Type B pancreatic cell (in vitro differentiated cells): Measurements from ENCODE around the gene NPY4R. TPM values are rescaled to one million over a fixed set of nuclear protein-coding genes. Genes with fewer than 3 reads are reported as not detected.
A peak's percentile ranks its signal among the peaks of the same experiment; 100 is the strongest.
"Not testable (repeated sequence)": the region's sequence is repeated elsewhere in the genome, so short reads cannot be mapped to it uniquely, and the experiment has no call there.

Experiments used
- DNase-seq: peaks from one replicate; pipeline ENCODE4 v3.0.0; 2021; ENCODE audit warnings: mixed read lengths; ENCODE audit not compliant: unreplicated experiment; ENCODE audit errors: extremely low spot score
- H3K27ac Mint-ChIP-seq: 2 replicates; pipeline ENCODE4 v1.8.0; 2021; ENCODE audit warnings: mild to moderate bottlenecking, mixed read lengths
- H3K27me3 Mint-ChIP-seq: 2 replicates; pipeline ENCODE4 v1.8.0; 2021; ENCODE audit warnings: mixed read lengths
- H3K36me3 Mint-ChIP-seq: 2 replicates; pipeline ENCODE4 v1.8.0; 2021; ENCODE audit warnings: mixed read lengths
- H3K4me1 Mint-ChIP-seq: one replicate; pipeline ENCODE4 v1.8.0; 2021; ENCODE audit warnings: mixed read lengths; ENCODE audit not compliant: unreplicated experiment
- H3K4me3 Mint-ChIP-seq: 2 replicates; pipeline ENCODE4 v1.8.0; 2021; ENCODE audit warnings: mild to moderate bottlenecking, mixed read lengths
- H3K9me3 Mint-ChIP-seq: 2 replicates; pipeline ENCODE4 v1.8.0; 2021; ENCODE audit warnings: mixed read lengths
- total RNA-seq: library from RNA; stranded (reverse); gene quantifications from 2 replicates; pipeline ENCODE4 v1.2.1, GENCODE V29; 2021; ENCODE audit warnings: low replicate concordance
- TF ChIP-seq, protein P1 (sequence below): fragments of 200-600 bp; sonication (generic); conservative IDR thresholded peaks from 2 replicates; pipeline ENCODE4 v1.5.0; 2021; ENCODE audit warnings: antibody characterized with exemption, mild to moderate bottlenecking

Gene NPY4R
- total RNA-seq, 1 donor from 2014 or later, result 0.43 TPM

DNA sequence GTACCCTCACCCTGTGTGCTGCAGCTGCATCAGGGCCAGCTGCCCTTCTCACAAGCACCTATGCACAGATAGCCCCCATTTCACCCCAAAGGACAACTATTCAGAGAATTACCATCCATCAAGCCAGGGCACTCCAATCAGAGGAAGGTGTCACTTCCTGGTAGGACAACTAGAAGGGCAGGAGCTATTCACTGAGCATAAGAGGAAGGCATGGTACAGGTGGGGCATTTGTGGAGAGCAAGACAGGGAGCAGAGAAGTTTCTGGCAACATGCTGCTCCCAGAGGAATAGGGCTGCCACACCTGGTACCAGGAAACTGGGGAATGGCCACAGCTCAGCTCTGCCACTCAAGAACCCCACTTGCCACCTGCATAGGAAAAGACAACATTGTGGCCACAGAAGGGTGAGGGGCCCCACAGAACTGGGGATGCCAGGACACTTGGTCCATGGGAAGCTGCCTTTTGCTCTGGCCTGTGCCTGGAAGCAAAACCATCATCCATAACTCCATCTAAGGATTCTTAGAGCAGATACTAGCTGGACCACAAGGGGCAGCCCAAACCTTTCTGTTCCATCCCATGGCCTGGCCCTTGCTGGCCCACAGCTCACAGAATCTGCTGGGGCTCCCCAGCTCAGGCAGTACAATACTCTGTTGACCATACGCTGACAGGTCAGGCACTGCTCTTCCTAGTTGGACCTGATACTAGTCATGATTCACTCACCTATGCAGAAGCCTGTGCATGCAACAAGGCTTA is 25.8 kb upstream of the NPY4R start:
- not testable (repeated sequence) for H3K27me3 Mint-ChIP-seq, H3K27ac Mint-ChIP-seq, H3K36me3 Mint-ChIP-seq, H3K4me1 Mint-ChIP-seq, H3K4me3 Mint-ChIP-seq, H3K9me3 Mint-ChIP-seq, DNase-seq

DNA sequence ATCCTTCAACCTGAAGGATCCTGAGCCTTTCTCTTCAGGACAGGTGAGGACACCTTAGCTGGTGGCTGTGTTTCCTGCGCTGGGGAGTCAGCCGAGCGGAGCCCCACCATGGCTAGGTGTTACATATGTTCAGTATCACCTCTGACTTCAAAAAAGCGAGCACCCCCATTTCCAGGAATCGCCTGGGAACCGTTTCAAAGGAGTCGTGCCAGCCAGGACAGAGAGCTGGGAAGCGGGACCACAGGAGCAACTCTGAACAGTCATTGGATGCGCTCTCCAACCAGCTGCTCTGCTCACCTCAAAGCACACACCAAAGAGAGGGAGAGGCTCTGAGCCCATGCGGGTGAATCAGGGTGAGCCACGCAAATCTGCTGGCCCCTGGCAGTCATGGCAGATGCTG is 24.5 kb upstream of the NPY4R start:
- not testable (repeated sequence) for H3K4me1 Mint-ChIP-seq, H3K9me3 Mint-ChIP-seq, H3K27ac Mint-ChIP-seq, H3K36me3 Mint-ChIP-seq, H3K4me3 Mint-ChIP-seq, H3K27me3 Mint-ChIP-seq
- peak; percentile 34 for DNase-seq

DNA sequence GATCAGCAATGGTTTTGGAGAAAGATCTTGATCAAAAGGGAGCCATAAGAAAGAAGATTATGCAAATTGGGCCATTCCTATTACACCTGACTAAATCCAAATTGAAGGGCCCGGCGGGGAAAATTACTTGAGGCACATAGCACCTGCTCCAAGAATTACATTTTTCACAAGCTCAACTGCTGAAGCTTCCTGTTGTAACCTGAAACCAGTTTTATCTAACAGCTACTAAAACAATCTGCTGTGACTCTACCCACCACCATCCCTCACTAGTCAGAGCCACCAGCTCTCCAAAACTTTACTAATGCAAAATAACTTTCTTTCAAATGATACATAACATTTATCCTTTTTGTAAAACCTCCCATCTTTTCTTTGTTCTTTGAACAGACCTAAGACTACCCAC is 20.7 kb upstream of the NPY4R start:
- not testable (repeated sequence) for H3K4me1 Mint-ChIP-seq, H3K36me3 Mint-ChIP-seq, H3K27me3 Mint-ChIP-seq, DNase-seq, H3K27ac Mint-ChIP-seq, H3K4me3 Mint-ChIP-seq, H3K9me3 Mint-ChIP-seq

DNA sequence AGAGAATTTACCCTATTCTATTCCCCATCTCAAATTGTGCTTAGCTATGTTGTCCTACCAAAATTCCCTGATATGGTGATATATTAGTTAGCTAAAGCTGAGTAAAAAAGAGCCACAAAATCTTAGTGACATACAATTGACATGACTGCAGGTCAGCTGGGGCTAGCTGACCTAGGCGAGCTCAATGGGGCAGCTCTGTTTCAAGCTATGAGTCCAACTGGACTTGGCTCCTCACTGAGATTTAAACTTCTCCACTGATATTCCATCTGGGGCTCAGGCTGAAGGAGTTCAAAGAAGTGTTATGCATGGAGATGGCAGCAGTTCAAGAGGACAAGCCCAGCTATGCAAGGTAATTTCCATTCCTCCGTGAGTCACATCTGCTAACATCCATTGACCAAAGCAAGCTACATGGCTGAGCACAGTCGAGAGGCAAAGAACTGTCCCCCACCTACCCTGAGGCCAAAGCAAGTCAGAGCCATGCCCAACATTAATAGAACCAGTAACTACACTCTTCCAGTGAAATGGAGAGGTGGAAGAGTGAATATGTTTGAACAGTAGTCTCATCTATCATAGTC is 9.1 kb upstream of the NPY4R start:
- DNase-seq, H3K4me1 Mint-ChIP-seq, H3K27ac Mint-ChIP-seq, H3K4me3 Mint-ChIP-seq, H3K9me3 Mint-ChIP-seq, H3K27me3 Mint-ChIP-seq, H3K36me3 Mint-ChIP-seq: not testable (repeated sequence)

DNA sequence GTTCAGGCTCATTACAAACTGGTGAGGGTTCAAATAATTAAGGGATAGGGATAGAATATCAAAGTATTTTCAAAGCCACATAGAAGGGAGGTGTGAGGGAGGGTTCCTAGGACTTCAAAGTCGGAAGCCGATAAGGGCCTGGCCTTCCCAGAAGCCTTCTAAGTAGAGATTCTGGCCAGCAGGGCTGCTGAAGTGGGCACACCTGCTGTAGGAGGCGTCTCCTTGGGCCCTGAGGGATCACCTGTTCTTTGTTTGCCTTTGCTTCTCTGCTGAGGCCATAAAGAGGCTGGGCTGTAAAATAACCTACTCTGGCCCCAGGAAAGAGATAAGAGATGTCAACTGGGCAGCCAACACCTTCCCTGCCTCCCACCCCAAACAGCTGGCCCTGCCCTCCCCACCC is 8.0 kb upstream of the NPY4R start:
- DNase-seq, H3K4me1 Mint-ChIP-seq, H3K9me3 Mint-ChIP-seq, H3K4me3 Mint-ChIP-seq, H3K27me3 Mint-ChIP-seq, H3K36me3 Mint-ChIP-seq, H3K27ac Mint-ChIP-seq: not testable (repeated sequence)

DNA sequence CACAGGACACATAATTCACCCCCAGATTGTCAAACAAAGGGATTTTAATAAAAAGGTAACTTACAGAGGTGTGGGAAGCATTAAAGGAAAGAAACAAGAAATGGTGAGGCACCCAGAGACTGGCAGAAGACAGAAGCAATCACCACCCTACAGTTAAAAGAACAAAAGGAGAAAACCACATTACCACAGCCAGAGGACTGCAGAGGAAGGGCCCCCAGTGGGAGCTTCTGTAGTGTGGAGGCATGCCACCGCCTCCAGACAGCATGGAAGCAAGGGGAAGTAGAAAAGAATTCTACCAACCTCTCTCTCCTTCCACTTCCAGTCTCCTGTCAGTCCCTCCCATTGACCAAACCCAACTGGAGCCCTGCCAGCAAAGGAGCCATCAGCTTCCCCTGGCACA is 4.4 kb upstream of the NPY4R start:
- not testable (repeated sequence) for H3K4me1 Mint-ChIP-seq, H3K27me3 Mint-ChIP-seq, H3K36me3 Mint-ChIP-seq, H3K9me3 Mint-ChIP-seq, DNase-seq, H3K4me3 Mint-ChIP-seq, H3K27ac Mint-ChIP-seq

DNA sequence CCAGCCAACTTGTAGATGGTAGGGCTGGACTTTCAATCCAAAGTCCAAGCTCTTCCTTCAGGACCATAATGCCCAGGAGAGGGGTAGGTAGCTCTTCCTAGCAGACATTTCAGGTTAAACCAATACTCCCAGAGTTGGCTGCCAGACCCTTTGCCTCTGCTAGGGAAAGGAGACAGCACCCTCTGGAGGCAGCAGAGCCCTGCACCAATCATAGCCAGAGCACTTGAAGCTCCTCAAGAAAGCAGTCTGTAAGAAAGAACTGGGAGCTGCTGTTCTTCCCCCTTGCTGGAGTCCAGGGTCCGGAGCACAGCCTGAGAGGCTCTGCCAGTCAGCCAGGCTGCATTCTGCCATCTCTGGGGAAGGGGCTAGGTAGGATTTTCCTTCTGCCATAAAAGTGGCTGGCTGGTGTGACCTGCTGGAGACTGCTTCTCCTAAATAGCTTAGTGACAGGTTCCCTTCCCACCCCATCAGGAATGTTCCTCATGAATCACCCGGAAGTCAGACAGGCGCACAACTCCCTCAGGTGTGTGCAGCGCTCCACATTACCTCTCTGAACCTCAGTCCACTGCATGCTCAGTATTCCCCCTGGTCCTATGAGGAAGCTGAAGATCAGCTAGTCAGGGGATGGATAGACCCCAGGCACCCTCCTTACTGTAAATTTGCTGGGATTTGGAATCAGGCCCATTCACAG is 2.5 kb upstream of the NPY4R start:
- not testable (repeated sequence) for H3K27ac Mint-ChIP-seq, H3K4me1 Mint-ChIP-seq, DNase-seq, H3K27me3 Mint-ChIP-seq, H3K36me3 Mint-ChIP-seq, H3K9me3 Mint-ChIP-seq, H3K4me3 Mint-ChIP-seq
- TF ChIP-seq, protein P1, sequence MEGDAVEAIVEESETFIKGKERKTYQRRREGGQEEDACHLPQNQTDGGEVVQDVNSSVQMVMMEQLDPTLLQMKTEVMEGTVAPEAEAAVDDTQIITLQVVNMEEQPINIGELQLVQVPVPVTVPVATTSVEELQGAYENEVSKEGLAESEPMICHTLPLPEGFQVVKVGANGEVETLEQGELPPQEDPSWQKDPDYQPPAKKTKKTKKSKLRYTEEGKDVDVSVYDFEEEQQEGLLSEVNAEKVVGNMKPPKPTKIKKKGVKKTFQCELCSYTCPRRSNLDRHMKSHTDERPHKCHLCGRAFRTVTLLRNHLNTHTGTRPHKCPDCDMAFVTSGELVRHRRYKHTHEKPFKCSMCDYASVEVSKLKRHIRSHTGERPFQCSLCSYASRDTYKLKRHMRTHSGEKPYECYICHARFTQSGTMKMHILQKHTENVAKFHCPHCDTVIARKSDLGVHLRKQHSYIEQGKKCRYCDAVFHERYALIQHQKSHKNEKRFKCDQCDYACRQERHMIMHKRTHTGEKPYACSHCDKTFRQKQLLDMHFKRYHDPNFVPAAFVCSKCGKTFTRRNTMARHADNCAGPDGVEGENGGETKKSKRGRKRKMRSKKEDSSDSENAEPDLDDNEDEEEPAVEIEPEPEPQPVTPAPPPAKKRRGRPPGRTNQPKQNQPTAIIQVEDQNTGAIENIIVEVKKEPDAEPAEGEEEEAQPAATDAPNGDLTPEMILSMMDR, result peak; percentile 43

DNA sequence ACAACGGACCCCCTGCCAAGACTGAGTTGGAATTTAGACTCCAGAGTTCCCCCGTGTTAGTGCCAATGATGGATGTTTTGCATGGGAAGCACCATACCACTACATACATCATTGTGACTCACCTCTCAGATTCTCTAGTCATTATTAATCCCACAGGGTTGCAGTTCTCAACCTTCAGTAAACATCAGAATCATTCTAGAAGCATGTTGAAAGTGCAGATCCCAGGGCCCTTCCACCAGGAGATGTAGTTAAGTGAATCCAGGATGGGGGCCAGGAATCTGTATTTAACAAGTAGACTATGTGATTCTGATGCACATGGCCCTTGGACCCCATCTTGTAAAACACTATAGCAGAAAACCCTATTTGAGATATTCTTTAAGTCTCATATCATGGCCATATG is 2.1 kb downstream of the NPY4R start:
- H3K36me3 Mint-ChIP-seq, H3K27me3 Mint-ChIP-seq, H3K4me3 Mint-ChIP-seq: not testable (repeated sequence)

DNA sequence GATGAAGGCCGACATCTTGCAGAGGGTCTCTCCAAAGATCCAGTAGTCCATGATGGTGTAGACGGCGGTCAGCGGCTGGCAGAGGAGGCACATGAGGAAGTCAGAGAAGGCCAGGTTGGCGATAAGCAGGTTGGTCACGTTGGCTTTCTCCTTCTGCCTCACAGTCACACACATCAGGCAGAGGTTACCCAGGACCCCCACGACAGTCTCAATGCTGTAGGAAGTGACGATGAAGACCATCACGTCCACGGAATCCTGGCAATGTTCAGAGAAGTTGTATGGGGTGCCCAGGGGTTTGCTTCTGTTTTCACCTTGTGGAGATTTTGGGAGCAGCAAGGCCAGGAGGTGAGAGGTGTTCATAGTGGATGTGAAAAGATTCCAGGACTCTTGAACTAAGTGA is 3.5 kb downstream of the NPY4R start:
- not testable (repeated sequence) for DNase-seq, H3K27me3 Mint-ChIP-seq, H3K4me3 Mint-ChIP-seq, H3K9me3 Mint-ChIP-seq, H3K4me1 Mint-ChIP-seq, H3K27ac Mint-ChIP-seq, H3K36me3 Mint-ChIP-seq

More for the DNA sequence above, 2.1 kb downstream of the NPY4R start:
- not testable (repeated sequence) for H3K4me1 Mint-ChIP-seq, H3K9me3 Mint-ChIP-seq, DNase-seq, H3K27ac Mint-ChIP-seq

DNA sequence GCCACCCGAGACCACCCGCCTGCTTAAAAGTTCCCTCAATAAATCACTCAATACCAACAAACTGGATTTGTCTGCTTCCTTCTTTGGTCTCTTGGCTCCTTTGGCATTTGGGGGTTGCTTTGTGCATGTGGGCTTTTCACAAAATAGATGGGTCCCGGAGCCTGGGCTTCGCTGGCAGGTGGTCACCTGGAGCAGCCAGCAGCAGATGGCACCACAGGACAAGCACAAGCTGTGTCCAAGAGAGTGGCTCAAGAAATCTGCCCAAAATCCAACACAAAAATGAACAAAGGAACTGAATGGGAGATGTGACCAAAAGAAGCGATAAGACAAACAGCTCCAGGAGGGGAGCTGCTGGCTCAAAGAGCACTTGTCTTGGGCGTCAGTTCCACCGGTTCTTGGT is 6.2 kb downstream of the NPY4R start:
- DNase-seq, H3K27ac Mint-ChIP-seq, H3K4me3 Mint-ChIP-seq, H3K36me3 Mint-ChIP-seq, H3K4me1 Mint-ChIP-seq, H3K27me3 Mint-ChIP-seq, H3K9me3 Mint-ChIP-seq: not testable (repeated sequence)

DNA sequence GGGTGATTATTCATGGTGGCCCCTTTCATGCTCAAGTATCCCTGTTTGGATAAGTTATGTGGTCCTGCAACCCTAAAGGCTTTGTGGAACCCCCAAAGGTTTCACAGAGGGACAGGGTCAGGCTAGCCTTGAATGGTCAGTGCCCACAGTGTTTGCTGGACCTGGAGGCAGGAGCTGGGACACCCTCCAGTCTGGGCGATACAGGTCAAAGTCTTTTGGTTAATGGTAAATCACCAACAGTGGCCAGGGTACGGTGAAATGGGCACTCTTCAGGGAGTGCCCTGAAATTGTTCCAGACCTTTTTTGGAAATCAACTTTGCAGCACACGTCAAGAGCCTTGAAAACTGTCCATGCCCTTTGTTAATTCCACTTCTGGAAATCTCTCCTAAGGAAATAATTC is 8.7 kb downstream of the NPY4R start:
- not testable (repeated sequence) for DNase-seq, H3K27ac Mint-ChIP-seq, H3K27me3 Mint-ChIP-seq, H3K9me3 Mint-ChIP-seq, H3K4me3 Mint-ChIP-seq, H3K36me3 Mint-ChIP-seq, H3K4me1 Mint-ChIP-seq

DNA sequence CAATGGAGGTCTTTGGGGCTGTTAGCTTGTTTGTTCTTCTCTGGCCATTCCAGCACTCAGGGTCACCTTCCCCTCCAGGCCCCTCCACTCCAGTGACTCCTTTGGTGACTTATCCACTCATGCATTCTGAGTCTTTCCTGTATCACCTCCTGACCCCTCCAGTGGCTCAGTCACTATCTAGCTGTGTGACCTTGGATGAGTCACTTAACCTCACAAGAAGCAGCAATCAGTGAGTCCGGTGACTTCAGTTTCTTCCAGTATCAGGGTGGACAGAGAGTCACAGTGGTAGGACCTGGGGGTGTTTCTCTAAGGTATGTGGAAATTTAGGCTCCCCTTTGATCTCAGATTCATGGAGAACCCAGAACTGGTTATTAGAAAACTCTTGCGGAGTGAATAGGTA is 9.8 kb downstream of the NPY4R start:
- not testable (repeated sequence) for H3K36me3 Mint-ChIP-seq, H3K27me3 Mint-ChIP-seq, DNase-seq, H3K4me3 Mint-ChIP-seq, H3K27ac Mint-ChIP-seq, H3K4me1 Mint-ChIP-seq, H3K9me3 Mint-ChIP-seq

DNA sequence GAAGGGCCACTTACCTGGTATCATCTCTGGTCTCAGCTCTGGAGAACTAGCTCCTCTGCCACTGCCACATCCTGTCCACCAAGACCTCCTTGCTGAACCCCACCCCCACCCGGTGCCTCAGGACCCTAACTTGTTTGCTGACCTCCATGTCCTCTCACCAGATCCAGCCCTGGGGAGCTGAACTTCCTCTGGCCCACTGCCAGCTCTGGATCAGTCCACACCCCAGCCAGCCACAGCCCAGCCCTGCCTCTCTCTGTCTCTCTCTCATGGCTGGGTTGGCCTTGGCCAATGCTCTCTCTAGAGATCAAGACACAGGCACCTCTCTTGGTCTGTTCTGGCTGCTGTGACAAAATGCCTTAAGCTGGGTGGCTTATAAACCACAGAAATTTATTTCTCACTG is 14.4 kb downstream of the NPY4R start:
- H3K27ac Mint-ChIP-seq, H3K9me3 Mint-ChIP-seq, DNase-seq, H3K27me3 Mint-ChIP-seq, H3K4me1 Mint-ChIP-seq, H3K36me3 Mint-ChIP-seq, H3K4me3 Mint-ChIP-seq: not testable (repeated sequence)
